Ramos (cell line): ENCODE data around the gene PSMD9.
"Not testable (repeated sequence)": the region's sequence is repeated elsewhere in the genome, so short reads cannot be mapped to it uniquely, and the experiment has no call there.

Experiments
- in situ Hi-C: fragments of 300-500 bp; cut with MboI; formaldehyde crosslinking; loops from one replicate; pipeline ENCODE4 v1.14.3; 2022; ENCODE audit warnings: low sequenced_read_pairs; ENCODE audit not compliant: unreplicated experiment

PSMD9 gene

DNA sequence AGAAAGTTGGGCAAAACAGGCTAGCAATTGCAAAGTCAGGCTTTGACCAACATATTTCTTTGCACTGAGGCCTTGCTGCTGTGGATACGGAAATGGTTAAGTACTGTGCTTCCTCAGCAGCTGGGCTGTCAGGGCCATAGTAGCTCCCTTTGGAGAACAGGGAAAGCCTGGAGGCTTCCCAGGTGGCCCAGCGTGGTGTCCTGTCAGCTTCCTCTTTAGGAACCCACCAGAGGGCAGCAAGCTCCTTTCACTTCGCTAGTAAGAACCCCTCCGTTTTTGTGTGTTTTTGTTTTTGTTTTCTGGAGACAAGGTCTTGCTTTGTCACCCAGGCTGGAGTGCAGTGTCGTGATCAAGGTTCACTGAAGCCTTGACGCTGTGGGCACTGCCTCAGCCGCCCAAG lies 28.1 kb downstream of the PSMD9 start:
- in situ Hi-C loops, result loop anchor here (5.0 kb wide), 1 partner anchor 131 kb away; no protein-coding TSS in a partner anchor

DNA sequence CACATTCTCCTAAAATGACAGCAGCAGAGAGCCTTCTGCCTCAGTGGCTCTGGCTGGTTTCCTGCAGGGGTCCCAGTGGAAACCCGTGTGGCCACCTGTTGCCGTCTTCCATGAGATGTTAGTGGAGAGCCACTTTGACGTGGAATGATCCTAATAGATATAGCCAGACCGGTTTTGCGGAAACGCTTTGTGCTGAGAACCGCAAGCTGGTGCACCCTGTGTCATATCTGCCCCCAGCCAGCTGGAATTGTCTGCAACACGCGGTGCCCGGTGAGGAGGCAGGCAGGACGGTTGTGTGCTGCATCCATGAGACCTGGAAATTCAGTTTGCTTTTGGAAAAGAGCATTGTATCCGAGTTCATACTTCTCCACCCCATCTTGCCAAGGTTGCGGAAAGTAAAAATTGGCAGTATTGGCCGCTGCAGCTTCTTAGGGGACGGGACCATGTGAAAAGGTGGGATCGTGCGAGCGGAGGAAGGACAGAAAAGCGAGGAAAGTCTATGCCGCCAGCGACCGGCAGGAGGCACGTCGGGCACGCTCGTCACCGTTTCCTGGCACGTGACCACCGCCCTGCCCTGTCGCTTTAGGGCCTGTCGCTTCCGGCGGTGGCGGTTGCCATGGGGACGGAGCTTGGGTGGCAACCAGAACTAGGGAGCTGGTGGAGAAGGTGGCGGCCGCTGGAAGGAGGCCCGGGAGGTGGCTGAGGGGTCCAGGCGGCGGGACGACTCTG lies 29.5 kb downstream of the PSMD9 start, which contains the start of gene CFAP251:
Gene CFAP251, plus strand, starts transcription at position 643 of the 729 bp plus-strand sequence. CDS start 2,714 bp downstream, outside the sequence.
- in situ Hi-C loops, result loop anchor here (5.0 kb wide), 1 partner anchor 129 kb away; no protein-coding TSS in a partner anchor

DNA sequence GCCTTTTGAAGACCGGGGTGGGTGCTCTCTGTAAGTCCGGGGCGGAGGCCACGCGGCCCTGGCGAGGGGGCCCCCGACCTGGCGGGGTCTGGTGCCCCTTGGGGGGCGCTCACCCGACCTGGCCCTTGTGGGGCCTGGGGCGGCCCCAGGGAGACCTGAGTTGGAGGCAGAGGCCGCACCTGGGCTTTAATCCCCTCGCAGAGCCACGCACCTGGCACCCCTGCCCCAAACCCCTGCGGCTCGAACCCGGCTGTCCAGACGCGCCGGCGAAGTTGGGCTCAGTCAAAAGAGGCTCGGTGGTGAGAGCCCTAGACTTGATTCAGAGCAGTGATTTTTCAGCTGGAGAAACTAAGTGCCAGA lies 30.1 kb downstream of the PSMD9 start:
- in situ Hi-C loops, result loop anchor here (5.0 kb wide), 1 partner anchor 129 kb away; no protein-coding TSS in a partner anchor

DNA sequence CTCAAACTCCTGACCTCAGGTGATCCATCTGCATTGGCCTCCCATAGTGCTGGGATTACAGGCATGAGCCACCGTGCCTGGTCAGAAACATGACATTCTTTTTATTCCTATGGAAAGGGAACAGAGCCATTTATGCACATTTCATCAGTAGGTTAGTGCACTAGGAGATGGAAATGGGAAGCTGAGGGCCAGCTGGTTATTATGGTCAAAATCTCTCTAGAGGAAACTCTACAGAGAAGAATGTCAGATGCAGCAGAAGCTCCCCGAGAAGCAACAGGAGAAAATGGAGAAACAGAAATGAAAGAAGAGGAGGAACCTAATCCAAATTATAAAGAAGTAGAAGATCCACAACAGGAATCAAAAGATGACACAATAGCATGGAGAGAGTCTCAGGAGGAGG lies 32.5 kb downstream of the PSMD9 start:
- in situ Hi-C loops, result no loop called here

DNA sequence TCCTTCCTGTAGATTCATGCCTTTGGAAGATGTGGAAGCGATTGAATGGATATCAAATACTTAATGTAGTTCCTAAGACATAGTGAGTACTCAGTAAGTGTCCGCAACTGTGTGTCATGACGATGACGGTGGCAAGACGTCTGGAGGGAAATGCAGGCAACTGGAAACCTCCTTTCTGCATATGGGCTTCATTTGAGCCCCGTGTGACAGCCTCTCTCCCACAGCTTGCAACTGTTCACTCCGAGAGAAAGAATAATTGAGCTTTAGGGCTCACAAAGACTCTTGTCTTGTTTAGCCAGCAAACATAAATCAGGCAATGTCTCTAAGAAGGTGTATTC lies 36.7 kb downstream of the PSMD9 start:
- in situ Hi-C loops, result no loop called here

DNA sequence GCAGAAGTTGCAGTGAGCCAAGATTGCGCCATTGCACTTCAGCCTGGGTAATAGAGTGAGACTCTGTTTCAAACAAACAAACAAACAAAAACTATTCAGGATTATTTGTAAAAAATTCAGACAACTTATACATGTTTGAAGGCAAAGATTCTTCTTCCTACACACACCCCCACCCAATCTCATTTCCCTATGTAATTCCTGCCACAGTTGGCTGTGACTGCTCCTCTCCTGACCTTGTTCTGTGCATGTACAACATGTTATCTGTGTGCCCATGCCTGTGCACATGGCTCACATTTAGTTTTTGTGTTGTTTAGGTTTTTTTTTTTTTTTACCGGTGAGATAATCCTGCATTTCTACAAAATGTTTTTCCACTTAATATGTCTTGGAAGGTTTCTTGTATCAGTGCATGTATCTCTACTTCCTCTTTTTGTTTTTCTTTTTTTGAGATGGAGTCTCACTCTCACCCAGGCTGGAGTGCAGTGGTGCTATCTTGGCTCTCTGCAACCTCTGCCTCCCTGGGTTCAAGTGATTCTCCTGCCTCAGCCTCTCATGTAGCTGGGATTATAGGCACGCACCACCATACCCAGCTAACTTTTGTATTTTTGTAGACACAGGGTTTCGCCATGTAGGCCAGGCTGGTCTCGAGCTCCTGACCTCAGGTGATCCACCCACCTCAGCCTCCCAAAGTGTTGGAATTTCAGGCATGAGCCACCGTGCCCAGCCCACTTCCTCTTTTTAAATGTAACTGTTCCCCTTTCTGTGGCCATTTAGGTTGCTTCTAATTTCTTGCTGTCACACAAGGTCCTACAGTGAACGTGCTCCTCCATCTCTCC lies 38.5 kb downstream of the PSMD9 start:
- in situ Hi-C loops, result no loop called here

DNA sequence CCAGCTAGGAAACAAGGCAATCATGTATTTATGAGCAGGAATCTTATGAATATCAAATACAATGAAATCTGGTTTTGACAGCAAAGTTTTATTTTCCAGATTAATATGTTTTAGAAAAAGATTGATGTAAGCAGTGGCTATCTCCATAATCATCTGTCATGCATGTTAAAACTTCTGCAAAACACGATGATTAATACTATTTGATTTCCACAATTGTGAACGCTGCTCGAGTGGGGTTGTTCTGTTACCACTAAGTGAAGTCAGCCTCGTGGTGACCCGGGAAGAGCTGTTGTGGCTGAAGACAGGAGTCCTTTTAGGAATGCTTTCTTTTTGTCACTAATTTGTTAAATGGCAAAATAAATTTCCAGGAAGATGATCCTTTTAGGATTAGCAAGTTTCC lies 39.2 kb downstream of the PSMD9 start:
- in situ Hi-C loops, result no loop called here

DNA sequence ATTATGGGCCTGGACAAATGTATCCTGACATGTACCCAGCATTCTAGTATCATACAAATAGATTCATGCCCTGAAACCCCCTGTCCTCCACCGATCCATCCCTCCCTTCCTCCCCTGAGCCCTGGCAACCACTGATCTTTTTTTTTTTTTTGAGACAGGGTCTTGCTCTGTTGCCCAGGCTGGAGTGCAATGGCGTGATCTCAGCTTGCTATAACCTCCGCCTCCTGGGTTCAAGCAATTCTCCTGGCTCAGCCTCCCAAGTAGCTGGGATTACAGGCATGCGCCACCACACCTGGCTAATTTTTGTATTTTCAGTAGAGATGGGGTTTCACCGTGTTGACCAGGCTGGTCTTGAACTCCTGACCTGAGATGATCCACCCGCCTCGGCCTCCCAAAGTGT lies 41.0 kb downstream of the PSMD9 start:
- in situ Hi-C loops, result not testable (repeated sequence)

DNA sequence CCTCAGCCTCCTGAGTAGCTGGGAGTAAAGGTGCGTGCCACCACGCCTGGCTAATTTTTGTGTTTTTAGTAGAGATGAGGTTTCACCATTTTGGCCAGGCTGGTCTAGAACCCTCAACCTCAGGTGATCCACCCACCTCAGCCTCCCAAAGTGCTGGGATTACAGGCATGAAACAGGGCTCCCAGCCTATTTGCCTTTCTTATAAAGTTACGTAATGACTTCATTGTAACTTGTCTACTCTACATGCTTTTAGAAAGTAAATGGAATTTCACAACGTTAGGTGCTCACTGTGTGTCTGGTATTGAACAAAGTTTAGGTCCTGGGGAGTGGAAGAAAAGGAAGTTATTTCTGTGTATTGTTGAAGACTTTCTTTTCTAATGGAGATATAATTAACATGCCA lies 42.3 kb downstream of the PSMD9 start:
- in situ Hi-C loops, result no loop called here

DNA sequence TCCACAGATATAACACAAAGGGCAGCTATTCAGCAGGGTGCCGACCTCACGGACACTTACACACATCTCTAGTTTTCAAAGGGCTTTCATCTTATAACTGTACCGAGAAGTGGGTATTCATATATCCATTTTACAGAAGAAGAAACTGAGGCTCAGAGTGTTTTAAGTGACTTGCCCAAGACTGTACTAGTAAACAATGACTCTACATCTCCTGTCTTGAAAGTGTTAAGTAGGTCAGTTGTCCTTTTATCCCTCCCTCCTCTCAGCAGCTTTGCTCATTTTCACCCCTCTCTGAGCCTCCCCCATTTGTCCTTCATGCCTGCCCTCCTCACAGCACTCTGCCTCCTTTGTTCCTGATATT lies 43.6 kb downstream of the PSMD9 start:
- in situ Hi-C loops, result no loop called here

DNA sequence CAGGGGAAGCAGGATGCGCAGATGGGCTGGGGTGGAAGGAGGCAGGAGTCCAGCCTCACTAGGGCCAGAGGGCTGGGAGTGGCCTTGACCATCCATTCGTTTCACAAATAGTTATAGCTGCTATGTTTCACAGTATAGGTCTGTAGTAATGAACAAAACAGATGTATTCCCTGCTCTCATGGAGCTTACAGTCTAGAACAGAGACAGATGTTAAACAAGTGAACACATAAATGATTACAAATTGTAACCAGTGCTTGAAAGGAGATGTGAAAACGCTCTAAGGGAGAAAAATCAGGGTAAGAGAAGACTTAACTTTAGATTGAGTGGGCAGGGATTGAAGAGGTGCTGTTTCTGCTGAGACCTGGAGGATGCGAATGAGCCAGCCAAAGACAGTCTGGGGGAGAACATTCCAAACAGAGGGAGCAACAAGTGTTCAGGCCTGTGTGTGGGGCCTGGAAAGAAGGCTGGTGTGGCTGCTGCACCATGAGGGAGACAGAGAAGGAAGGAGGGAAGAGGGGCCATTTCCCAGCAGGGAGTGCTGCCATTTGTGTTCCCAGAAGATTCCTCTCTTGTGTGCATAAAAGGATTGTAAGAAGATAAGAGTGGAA lies 44.4 kb downstream of the PSMD9 start:
- in situ Hi-C loops, result no loop called here

DNA sequence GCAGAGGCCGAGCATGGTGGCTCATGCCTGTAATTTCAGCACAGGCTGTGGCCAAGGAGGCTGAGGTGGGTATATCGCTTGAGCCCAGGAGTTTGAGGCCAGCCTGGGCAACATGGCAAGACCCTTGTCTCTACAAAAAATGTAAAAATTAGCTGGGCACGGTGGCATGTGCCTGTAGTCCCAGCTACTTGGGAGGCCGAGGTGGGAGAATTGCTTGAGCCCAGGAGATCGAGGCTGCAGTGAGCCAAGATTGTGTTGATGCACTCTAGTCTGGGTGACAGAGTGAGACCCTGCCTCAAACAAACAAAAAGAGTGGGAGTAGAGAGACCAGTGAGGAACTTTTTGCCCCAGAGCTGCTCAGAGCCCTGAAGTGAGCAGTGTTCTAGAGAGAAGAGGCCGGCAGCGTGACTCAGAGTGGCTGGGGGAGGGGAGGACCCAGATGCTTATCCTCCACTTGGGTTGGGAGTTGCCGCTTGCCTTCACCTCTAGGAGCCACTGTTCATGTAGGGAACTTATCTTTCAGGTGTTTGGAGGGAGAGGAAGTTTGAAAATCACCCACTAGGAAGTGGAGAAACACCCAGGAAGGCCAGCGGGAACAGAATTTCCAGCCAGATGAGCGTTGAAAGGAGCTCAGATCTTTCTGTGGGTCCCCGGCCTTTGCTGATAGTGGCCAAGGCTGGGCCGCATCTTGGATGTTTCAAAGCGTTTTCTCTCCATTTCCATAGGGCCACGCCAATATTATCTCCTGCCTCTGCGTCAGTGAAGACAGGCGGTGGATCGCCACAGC lies 45.1 kb downstream of the PSMD9 start:
- in situ Hi-C loops, result no loop called here

DNA sequence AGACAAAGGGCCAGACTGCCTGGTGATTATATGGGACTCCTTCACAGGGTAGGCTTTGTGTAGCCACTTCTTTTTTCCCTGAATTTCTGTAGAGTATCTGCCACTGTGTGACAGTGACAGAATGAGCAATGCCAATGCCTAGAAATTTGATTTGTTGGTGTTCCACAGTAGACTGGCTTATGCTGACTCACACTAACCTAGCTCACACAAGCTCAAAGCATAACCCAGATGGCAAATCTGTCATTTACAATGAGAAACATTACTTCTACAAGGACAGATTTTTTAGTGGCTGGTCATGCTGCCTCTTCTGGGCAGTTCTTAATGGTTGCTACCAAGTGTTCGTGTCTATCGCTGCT lies 45.7 kb downstream of the PSMD9 start:
- in situ Hi-C loops, result no loop called here

DNA sequence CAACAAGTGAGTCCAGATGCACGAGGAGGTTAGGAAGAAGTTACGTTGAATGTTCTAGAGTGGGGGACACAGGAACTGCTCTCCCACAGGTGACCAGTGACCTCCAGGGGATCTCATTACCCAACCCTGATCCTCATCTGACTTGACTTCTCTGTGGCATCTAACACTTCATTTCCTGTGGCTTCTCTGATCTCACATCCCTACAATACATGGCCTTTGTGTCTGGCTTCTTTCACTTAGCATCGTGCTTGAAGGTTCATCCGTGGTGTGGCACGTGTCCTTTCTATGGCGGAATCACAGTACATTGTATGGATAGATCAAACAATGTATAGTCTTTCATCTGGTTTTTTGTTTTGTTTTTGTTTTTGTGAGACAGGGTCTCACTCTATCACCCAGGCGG lies 49.1 kb downstream of the PSMD9 start:
- in situ Hi-C loops, result no loop called here

DNA sequence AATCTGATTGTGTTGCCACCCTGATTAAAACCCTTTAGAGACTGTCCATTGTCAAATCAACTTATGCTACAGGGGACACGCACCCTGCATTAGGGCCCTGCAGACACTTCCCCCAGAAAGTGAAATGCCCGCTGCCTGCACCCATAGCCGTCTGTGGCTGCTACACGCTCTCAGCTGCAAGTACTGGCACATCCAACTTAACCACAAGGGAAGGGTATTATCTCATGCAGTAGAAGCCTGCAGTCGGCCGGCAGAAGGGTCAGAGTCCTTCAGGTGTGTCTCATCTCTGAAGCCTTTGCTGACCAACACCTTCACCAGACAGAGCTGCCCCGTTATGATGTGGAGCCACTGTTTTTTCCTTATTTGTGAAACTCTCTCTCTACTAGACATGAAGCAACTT lies 50.6 kb downstream of the PSMD9 start:
- in situ Hi-C loops, result no loop called here

DNA sequence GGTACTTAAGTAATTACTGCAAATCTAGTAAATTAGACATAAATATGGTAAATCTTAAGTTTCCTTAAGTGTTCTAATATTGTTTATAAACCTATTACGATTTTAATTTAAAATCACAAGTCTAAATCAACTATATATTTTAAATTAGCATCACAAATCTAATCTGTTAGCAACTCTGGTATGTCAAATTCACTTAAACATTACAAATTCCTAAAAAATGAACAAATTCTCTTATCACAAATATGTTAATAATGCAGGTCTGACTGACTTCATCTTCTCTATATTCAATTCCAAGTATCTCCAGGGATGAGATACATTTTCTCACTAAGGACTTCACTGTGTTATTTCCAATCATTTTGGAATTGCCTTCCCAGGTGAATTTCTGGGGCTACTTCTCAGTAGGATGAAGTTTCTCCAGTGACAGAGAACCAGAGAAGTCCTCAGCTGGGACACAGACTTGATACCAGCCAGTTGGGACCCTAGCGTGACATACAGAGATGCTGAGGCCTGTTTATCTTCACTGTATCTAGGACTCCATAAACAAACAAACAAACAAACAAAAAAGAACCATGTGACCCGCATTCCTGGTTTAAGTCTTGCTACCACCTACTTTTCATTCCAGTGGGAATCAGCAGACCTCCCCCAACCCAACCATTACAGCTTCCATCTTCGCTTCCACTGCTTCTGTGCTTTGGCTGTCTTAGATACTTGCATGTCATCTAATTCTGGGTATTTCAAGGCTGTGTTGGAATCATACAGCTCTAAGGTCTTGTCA lies 51.6 kb downstream of the PSMD9 start:
- in situ Hi-C loops, result no loop called here

DNA sequence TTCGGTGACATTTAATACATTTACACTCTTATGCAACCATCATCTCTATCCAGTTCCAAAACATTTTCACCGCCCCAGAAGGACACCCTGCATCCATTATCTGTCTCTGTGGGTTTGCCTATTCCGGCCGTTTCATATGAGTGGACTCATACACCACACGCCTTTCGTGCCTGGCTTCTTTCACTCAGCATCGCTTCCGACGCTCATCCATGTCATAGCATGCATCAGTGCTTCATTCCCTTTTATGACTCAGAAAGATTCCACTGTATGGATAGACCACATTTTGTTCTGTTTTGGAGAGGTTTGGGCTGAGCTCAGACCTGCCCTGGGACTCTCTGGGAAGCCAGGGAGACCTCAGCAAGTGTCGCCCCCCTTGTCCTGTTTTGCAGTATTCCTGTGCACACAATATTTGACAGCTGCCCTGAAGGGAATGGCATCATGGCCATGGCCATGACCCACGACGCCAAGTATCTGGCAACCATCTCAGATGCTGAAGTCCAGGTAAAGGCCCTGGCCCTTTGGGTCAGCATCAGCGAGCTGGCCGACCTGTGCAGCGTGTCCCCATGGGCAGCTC lies 53.6 kb downstream of the PSMD9 start:
- in situ Hi-C loops, result no loop called here

DNA sequence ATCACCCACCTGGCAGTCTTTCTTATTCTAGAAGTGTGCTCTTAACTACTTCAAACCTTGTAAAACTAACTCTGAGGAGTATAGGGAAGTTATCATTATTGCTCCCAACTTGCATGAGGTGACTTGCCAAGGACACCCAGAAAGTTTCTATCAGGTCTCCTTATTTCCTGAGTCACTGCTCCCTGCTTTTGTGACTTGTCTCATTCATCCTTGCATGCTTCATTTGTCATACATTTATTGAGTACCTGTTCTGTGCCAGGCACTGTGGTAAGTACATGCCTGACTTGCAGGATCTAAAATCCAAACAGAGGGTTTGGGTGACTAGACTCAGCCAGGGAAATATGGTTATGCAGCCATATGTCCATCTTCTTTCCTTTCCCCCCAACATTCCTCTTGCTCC lies 55.3 kb downstream of the PSMD9 start:
- in situ Hi-C loops, result no loop called here

DNA sequence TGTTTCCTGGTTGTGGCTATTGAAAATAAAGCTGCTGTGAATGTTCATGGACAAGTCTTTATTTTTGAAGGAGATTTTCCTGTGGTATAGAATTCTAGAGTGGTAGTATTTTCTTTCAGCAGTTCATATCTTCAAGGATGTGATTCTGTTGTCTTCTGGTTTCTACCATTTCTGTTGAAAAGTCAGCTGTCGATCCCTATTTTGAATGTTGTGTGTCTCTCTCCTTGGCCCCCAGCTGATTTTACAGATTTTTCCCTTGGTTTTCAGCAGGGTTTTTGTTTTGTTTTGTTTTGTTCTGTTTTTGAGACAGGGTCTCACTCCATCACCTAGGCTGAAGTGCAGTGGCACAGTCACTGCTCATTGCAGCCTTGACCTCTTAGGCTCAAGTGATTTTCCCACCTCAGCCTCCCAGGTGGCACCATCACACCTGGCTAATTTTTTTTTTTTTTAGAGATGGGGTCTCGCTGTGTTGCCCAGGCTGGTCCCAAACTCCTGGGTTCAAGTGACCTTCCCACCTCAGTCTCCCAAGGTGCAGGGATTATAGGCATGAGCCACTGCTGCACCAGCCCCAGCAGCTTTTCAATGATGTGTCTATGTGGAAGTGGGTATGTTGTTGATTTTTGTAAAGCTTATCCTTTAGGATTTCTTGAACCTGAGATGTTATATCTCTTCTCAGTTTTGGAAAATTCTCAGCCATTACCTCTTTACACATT lies 57.9 kb downstream of the PSMD9 start:
- in situ Hi-C loops, result no loop called here
